ENCODE measurements around the gene MBTPS2.
A peak's percentile ranks its signal among the peaks of the same experiment; 100 is the strongest.

The MBTPS2 gene

GRCh38 chrX:21831496-21831895, 7.9 kb upstream of the MBTPS2 start:
- no peak overlapping the region for H3K4me3 ChIP-seq (ENCODE audit: low read length)
- TF ChIP-seq CTCF (IDR thresholded peaks at IDR 0.05; ENCODE audit: insufficient read depth, low read depth, low read length, missing control alignments): no peak
- DNase-seq (ENCODE audit: low read depth): no peak

DNA sequence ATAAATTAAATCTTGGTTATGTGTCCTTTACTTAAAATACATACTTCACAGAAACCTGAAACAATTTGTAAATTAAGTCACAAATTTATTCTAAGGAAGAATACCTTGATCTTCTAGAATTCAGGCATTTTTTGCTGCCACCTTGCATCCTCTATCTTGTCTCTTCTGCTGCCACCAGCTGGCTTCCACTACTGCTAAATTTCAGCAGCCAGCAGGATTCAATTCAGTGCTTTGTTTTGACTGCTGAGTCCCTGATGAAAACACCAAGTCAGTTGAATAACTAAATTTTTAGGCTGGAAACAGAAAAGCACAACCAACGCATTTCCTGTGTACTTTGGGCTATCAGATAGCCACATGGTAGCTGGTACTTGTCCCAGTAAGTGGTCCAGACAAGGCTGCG, 2.4 kb upstream of the MBTPS2 start:
- no peak for DNase-seq (ENCODE audit: low read depth)
- TF ChIP-seq CTCF (IDR thresholded peaks at IDR 0.05; ENCODE audit: insufficient read depth, low read depth, low read length, missing control alignments): no peak
- no peak overlapping the region for H3K4me3 ChIP-seq (ENCODE audit: low read length)

DNA sequence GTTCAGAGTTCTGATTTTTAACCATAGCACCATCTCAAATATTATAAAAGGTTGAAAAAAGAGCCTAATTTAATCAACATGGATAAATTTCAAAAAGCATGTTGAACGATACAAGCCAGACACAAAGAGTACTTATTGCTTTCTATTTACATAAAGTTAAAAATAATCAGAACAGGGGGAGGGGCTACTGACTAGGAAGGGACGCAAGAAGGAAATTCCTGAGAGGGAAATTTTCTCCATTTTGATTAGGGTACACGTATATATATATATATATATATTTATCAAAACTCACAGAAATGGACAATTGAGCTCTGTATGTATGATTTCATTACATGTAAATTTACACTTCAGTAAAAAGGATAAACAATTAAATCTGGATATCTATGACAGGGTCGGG, 482 bp upstream of the MBTPS2 start:
- no peak for TF ChIP-seq CTCF (IDR thresholded peaks at IDR 0.05; ENCODE audit: insufficient read depth, low read depth, low read length, missing control alignments)
- peak overlapping the region; percentile 69 for H3K4me3 ChIP-seq (ENCODE audit: low read length)
- DNase-seq (ENCODE audit: low read depth): peak; percentile 6

GRCh38 chrX:21840193-21840545, 752 bp downstream of the MBTPS2 start:
- DNase-seq (ENCODE audit: low read depth): peak; percentile 0
- peak overlapping the region; percentile 69 for H3K4me3 ChIP-seq (ENCODE audit: low read length)
- TF ChIP-seq CTCF (IDR thresholded peaks at IDR 0.05; ENCODE audit: insufficient read depth, low read depth, low read length, missing control alignments): no peak

GRCh38 chrX:21843179-21843578, 3.8 kb downstream of the MBTPS2 start:
- no peak for TF ChIP-seq CTCF (IDR thresholded peaks at IDR 0.05; ENCODE audit: insufficient read depth, low read depth, low read length, missing control alignments)
- no peak for DNase-seq (ENCODE audit: low read depth)
- H3K4me3 ChIP-seq (ENCODE audit: low read length): no peak overlapping the region

- H3K4me3 ChIP-seq (ENCODE audit: low read length): no peak overlapping the region
- no peak for DNase-seq (ENCODE audit: low read depth)
- TF ChIP-seq CTCF (IDR thresholded peaks at IDR 0.05; ENCODE audit: insufficient read depth, low read depth, low read length, missing control alignments): no peak
These were observed 5.7 kb downstream of the MBTPS2 start for GRCh38 chrX:21845096-21845495.

- DNase-seq (ENCODE audit: low read depth): no peak
- no peak for TF ChIP-seq CTCF (IDR thresholded peaks at IDR 0.05; ENCODE audit: insufficient read depth, low read depth, low read length, missing control alignments)
- no peak overlapping the region for H3K4me3 ChIP-seq (ENCODE audit: low read length)
These were observed 7.9 kb downstream of the MBTPS2 start for GRCh38 chrX:21847342-21847741.
